ENCODE results near the gene PRAMEF11. TPM values are rescaled to one million over a fixed set of nuclear protein-coding genes. Genes with fewer than 3 reads are reported as not detected.
"Not testable (repeated sequence)": the region's sequence is repeated elsewhere in the genome, so short reads cannot be mapped to it uniquely, and the experiment has no call there.

The PRAMEF11 gene
- total RNA-seq (not detected), polyA plus RNA-seq (not detected)
- long read RNA-seq, donor 1, result 0 reads
- long read RNA-seq, donor 2, result 0 reads
- long read RNA-seq, donor 3, result 0 reads
- long read RNA-seq, donor 4, result 0 reads
- long read RNA-seq, donor 5, result 0 reads
- long read RNA-seq, donor 6, result 0 reads
- long read RNA-seq, donor 7, result 0 reads
- long read RNA-seq, donor 8, result 0 reads
- long read RNA-seq, donor 9, result 0 reads
- long read RNA-seq, donor 10, result 0 reads

DNA sequence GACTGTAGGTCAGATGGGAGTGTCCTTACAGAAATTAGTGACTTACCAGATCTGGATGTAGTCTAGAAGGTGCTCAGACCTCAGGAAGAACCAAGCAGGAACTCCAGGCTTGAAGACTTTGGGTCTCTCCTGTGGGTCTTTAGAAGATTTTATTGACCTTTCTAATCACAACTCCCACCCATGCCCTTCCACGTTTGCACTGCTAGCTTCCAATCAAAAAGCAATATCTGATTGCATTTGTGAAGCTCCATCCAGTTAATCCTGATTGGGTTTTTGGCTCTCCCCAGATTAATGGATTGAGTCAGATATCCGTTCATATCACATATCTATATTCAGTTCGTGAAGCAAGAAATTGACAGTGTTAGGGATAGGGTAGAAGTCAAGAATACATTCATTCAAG lies at the start of gene PRAMEF11:
Gene PRAMEF11 (minus strand): TSS at position 101 of the 400 bp plus-strand sequence. CDS start 2,621 bp downstream, outside the sequence.
- H3K4me3 ChIP-seq; H3K36me3 ChIP-seq (replicated peaks in 1 of 2); H3K4me1 ChIP-seq (replicated peaks in 1 of 2); intact Hi-C loops (cut with DNase I); H3K27ac ChIP-seq; H3K9me3 ChIP-seq (replicated peaks in 1 of 3); H3K27me3 ChIP-seq; DNase-seq: not testable (repeated sequence)
- WGBS, 4 donors, result 35 to 68% (median 53%) methylated on average over 3 of the region's 3 CpGs

DNA sequence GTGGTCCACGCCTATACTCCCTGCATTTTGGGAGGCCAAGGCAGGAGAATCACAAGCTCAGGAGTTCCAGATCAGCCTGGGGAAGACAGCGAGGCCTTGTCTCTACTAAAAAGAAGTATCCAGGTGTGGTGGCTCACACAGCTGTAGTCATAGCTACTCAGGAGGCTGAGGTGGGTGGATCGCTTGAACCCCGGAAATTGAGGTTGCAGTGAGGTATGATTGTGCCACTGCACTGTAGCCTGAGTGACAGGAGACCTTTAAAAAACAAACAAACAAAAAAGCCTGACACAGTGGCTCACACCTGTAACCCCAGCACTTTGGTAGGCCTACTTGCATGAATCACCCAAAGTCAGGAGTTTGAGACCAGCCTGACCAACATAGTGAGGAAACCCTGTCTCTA lies 47.2 kb upstream of the PRAMEF11 start:
- 80 to 89% (median 86%) methylated on average over 2 to 3 of the region's 4 CpGs for WGBS, 4 donors
- H3K4me1 ChIP-seq (replicated peaks in 1 of 2); H3K36me3 ChIP-seq (replicated peaks in 1 of 2); DNase-seq; intact Hi-C loops (cut with DNase I); H3K27me3 ChIP-seq; H3K9me3 ChIP-seq (replicated peaks in 1 of 3); H3K27ac ChIP-seq; H3K4me3 ChIP-seq: not testable (repeated sequence)

DNA sequence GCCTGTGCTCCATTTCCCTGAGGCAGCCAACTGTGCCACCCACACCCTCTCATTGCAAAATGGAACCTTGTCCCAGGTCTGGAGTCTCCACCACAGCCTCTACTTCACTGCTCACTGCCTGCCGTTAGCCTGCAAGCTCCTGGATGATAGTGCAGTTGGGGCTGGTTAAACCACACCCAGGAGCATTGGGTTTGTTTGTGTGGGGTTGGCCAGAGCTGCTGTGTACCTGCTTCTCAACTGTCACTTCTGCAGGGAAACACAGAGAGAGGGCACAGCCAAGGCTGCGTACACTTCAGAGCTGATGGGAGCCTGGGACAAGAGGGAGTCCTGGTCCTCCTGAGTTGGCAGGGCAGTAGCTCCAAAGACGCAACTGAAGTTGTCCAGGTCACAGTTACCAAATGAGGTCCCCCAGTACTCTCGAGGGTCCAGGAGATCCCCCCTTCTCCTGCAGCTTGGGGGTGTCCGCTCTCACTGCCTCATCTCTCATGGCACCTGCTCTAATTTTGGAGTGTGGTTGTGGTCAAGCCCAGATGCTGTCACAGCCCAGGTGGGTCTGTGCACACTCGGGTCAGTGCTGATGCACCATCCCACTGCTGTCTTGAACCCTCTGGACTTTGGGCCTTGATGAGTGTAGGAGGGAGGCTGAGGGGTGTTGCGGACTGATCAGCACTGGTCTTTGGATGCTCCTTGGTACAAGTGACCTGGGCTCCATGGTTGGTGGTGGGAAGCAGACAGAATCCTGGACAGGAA lies 32.1 kb upstream of the PRAMEF11 start:
- H3K27me3 ChIP-seq; H3K36me3 ChIP-seq (replicated peaks in 1 of 2); H3K4me1 ChIP-seq (replicated peaks in 1 of 2); DNase-seq; H3K4me3 ChIP-seq; intact Hi-C loops (cut with DNase I); H3K9me3 ChIP-seq (replicated peaks in 1 of 3); H3K27ac ChIP-seq: not testable (repeated sequence)
- 75 to 79% (median 77%) methylated on average over 2 to 3 of the region's 7 CpGs; no CpG with 5 or more reads in 1 of the 4 donors for WGBS, 4 donors

DNA sequence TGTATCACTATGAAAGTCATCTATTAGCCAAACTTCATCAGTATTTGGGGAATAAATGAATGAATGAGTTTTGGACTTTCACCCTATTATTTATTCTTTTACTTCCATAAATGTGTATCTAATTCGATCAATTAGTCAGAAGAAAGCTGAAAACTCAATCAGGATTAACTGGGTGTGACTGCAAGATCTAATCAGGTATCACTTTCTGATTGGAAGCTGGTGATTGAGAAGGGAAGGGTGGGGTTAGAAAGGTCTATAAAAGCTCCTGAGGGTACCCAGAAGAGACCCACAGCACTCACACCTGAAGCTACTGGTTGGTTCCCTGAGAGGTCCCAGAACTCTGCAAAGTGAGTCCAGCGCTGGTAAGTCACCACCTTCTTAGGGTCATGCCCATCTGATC lies 25.6 kb upstream of the PRAMEF11 start, which contains the start of gene PRAMEF2:
Gene PRAMEF2 (plus strand): TSS at position 301 of the 400 bp plus-strand sequence. CDS start 1,924 bp downstream, outside the sequence.
- H3K27ac ChIP-seq; H3K4me3 ChIP-seq; H3K36me3 ChIP-seq (replicated peaks in 1 of 2); H3K9me3 ChIP-seq (replicated peaks in 1 of 3); intact Hi-C loops (cut with DNase I); H3K4me1 ChIP-seq (replicated peaks in 1 of 2); H3K27me3 ChIP-seq; DNase-seq: not testable (repeated sequence)
- WGBS, 4 donors, result 61 to 66% (median 63%) methylated on average over 2 of the region's 2 CpGs; no CpG with 5 or more reads in 1 of the 4 donors

DNA sequence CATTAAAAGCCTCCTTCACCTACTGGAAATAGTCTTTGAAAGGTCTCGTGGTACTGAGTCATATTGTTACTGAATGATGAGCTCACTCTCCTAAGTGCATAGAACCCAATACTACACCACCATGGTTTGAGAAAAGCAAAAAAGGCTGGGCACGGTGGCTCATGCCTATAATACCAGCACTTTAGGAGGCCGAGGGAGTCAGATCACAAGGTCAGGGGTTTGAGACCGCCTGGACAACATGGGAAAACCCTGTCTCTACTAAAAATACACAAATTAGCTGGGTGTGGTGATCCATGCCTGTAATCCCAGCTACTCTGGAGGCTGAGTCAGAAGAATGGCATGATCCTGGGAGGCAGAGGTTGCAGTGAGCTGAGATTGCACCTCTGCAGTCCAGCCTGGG lies 20.6 kb upstream of the PRAMEF11 start:
- Histone ChIP-seq H3K27ac (no peak overlapping the region), H3K27me3 (no peaks in the 10 kb centered on the region), H3K36me3 (replicated peaks in 1 of 2) (no peaks in the 10 kb centered on the region), H3K9me3 (replicated peaks in 1 of 3) (no peaks in the 10 kb centered on the region), H3K4me3 (no peak overlapping the region), H3K4me1 (replicated peaks in 1 of 2) (no peaks in the 10 kb centered on the region)
- TF ChIP-seq POLR2A (IDR thresholded peaks at IDR 0.05), result no peak
- TF ChIP-seq, protein P1, sequence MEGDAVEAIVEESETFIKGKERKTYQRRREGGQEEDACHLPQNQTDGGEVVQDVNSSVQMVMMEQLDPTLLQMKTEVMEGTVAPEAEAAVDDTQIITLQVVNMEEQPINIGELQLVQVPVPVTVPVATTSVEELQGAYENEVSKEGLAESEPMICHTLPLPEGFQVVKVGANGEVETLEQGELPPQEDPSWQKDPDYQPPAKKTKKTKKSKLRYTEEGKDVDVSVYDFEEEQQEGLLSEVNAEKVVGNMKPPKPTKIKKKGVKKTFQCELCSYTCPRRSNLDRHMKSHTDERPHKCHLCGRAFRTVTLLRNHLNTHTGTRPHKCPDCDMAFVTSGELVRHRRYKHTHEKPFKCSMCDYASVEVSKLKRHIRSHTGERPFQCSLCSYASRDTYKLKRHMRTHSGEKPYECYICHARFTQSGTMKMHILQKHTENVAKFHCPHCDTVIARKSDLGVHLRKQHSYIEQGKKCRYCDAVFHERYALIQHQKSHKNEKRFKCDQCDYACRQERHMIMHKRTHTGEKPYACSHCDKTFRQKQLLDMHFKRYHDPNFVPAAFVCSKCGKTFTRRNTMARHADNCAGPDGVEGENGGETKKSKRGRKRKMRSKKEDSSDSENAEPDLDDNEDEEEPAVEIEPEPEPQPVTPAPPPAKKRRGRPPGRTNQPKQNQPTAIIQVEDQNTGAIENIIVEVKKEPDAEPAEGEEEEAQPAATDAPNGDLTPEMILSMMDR (IDR thresholded peaks at IDR 0.05), result no peak
- WGBS, 4 donors, result 65 to 78% (median 69%) methylated on average over 2 to 4 of the region's 4 CpGs
- no peak for DNase-seq
- intact Hi-C loops (cut with DNase I), result no loop called here

DNA sequence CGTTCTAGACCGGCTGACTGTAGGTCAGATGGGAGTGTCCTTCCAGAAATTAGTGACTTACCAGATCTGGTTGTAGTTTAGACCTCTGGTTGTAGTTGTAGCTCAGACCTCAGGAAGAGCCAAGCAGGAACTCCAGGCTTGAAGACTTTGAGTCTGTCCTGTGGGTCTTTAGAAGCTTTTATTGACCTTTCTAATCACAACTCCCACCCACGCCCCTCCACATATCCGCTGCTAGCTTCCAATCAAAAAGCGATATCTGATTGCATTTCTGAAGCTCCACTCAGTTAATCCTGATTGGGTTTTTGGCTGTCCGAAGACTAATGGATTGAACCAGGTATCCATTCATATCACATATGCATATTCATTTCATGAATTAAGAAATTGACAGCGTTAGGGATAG lies 17.4 kb upstream of the PRAMEF11 start, which contains the start of gene HNRNPCL1:
Gene HNRNPCL1 (minus strand): TSS at position 101 of the 400 bp plus-strand sequence. CDS start 431 bp downstream, outside the sequence.
- intact Hi-C loops (cut with DNase I), result not testable (repeated sequence)
- WGBS, 4 donors, result 82 to 87% (median 83%) methylated on average over 7 of the region's 7 CpGs

DNA sequence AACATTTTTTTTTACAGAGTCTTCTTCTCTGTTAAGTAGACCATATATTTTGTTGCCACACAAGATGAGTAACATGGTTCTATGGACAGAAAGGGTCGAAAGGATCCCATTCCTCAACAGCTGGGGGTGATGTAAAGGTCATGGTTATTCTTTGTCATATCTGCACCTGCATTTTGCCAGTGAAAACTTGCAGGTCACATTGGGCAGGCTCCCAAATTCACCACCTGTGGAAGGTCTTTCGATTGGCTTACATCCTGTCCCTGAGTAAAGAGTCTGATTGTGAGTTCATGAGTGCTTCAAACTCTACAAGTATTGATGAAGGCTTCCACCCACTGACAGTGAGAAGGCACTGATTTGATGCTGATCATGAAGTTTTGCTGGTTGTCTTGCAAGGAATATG lies 2.0 kb upstream of the PRAMEF11 start:
- H3K27me3 ChIP-seq; H3K27ac ChIP-seq; H3K9me3 ChIP-seq (replicated peaks in 1 of 3); H3K36me3 ChIP-seq (replicated peaks in 1 of 2); intact Hi-C loops (cut with DNase I); H3K4me3 ChIP-seq; DNase-seq; H3K4me1 ChIP-seq (replicated peaks in 1 of 2): not testable (repeated sequence)
- 43 to 72% (median 55%) methylated on average over 2 of the region's 2 CpGs for WGBS, 4 donors

More for the DNA sequence above, 17.4 kb upstream of the PRAMEF11 start, which contains the start of gene HNRNPCL1:
- not testable (repeated sequence) for H3K4me1 ChIP-seq (replicated peaks in 1 of 2); H3K36me3 ChIP-seq (replicated peaks in 1 of 2); H3K9me3 ChIP-seq (replicated peaks in 1 of 3); DNase-seq; H3K27ac ChIP-seq; H3K4me3 ChIP-seq; H3K27me3 ChIP-seq

DNA sequence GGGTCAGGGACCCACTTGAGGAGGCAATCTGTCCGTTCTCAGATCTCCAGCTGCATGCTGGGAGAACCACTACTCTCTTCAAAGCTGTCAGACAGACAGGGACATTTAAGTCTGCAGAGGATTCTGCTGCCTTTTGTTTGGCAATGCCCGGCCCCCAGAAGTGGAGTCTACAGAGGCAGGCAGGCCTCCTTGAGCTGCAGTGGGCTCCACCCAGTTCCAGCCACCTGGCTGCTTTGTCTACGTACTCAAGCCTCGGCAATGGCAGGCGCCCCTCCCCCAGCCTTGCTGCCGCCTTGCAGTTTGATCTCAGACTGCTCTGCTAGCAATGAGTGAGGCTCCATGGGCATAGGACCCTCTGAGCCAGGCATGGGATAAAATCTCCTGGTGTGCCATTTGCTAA lies 12.1 kb downstream of the PRAMEF11 start:
- 43 to 75% (median 70%) methylated on average over 1 to 6 of the region's 6 CpGs; no CpG with 5 or more reads in 1 of the 4 donors for WGBS, 4 donors
- H3K36me3 ChIP-seq (replicated peaks in 1 of 2); H3K9me3 ChIP-seq (replicated peaks in 1 of 3); DNase-seq; intact Hi-C loops (cut with DNase I); H3K4me3 ChIP-seq; H3K27me3 ChIP-seq; H3K27ac ChIP-seq; H3K4me1 ChIP-seq (replicated peaks in 1 of 2): not testable (repeated sequence)

All from adrenal gland (tissue), 19 donors.